ENCODE results near the gene PLD4.

PLD4 gene

GRCh38 chr14:104976198-104977007 is 51.7 kb downstream of the PLD4 start:
- DNase-seq = peak; percentile 84

DNA sequence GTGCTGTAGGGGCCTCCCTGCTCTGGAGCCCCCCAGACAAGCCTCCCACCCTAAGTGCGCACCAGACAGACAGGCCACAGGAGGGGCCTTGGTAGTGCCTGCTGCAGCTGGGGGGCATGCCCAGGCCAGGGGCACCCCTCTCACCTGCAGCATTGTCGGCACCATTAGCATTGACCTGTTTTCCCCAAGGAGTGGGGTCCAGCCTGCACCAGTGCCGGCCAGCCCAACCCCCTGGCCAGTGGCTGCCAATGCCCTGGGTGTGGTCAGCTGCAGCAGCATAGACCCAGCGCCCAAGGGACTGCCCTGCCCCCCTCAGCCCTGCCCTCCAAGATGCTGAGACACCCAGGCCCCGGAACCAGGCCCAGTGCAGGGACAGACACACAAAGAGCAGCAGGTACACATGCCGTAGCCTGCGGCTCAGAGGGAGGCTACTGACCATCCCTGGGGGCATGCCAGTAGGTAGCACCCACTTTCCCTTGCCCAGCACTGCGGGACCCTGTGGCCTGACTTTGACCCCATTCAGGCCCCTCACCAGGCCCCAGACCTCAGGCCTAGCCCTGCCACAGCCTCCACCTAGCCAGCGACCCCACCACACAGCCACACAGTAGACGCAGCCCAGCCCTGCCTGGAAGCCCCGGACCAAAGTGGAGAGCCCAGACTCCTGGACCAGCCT is 52.5 kb downstream of the PLD4 start:
- DNase-seq = no peak

DNA sequence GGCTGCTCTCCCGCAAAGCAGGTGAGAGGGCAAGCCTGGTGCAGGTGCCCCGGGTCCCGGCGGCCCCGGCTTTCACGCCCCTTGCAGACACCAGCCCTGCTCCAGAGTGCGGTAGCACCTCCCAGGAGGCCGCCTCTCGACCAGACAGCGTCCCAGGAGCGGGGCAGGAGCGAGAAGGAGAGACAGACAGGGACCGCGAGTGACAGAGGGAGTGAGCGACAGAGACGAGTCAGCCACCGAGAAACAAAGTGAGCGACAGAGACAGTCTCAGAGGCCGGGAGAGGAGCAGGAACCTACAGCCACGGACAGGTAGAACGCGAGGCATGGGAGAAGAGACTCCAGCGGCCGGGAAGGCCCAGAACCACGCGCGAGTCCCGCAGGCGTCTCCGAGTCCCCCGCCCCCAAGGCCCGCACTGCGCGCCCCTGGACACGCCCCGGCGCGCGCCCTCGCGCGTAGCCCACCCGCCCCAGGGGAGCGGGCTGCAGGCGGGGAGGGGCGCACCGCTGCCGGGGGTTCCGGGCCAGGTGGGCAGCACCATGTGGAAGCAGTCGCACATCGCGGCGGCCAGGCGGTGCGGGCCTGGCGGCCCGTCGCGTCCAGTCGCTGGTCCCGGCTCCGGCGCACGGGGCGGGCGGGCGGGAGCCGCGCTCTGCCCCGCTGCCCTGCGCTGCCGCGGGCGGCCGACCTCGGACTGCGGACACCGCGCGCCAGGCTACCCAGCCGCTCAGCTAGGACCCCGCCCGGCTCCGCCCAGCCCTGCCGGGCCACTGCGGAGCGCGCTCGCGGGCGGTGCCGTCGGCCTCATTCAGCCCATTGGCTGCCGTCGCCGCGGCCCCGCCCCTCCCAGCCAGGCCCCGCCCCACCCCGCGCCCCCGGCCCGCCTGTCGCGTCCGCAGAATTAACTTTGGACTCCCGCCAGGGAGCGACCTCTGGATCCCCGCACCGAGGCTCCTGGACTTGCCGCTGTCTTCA is 53.3 kb downstream of the PLD4 start, which contains the start of gene AHNAK2:
TSS of gene AHNAK2 (minus strand) at position 694 of the 973 bp plus-strand sequence. CDS start at position 557, 137 bp downstream.
- peak; percentile 56 for DNase-seq

DNA sequence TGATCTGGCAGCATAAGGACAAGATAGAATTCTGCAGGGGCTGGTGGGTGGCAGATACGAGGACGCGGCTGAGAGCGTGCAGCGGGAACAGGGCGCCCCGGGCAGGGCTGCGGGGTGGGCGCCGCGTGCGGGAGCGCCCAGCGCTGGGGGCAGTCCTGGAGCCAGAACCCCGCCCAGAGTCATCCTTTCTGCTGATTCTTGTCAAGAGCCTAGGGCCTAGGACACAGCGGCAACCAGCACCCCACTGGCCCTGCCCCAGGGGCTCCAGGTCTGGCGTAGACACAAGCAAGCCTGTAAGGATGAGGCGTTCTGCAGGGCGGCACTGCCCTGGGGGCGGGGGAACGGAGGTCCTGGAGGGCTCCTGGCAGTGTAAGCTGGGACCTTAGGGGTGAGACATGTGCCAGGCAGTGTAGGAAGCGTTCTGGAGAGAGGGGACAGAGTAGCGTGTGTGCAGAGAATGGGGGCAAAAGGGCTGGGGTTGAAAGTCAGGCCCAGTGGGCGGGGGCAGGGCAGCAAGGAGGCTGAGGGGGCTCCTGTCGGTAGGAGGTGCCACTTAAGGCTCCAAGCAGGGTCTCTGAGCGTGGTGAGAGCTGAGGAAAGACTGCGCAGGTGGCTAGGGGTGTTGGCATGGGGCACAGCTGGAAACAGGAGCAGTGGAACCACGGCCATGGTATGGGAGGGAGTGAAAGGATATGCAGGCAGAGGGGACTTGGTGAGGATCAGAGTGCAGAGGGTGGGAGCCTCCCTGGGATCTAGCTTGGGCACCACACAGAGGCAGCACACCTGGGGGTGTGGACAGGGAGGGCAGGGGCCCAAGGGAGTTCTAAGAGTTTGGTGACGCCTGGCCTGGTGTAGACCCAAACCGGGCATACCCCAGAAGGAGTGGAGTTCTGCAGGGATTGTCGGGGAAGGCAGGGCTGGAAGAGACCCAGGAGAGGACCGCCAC is 54.3 kb downstream of the PLD4 start:
- no peak for DNase-seq

DNA sequence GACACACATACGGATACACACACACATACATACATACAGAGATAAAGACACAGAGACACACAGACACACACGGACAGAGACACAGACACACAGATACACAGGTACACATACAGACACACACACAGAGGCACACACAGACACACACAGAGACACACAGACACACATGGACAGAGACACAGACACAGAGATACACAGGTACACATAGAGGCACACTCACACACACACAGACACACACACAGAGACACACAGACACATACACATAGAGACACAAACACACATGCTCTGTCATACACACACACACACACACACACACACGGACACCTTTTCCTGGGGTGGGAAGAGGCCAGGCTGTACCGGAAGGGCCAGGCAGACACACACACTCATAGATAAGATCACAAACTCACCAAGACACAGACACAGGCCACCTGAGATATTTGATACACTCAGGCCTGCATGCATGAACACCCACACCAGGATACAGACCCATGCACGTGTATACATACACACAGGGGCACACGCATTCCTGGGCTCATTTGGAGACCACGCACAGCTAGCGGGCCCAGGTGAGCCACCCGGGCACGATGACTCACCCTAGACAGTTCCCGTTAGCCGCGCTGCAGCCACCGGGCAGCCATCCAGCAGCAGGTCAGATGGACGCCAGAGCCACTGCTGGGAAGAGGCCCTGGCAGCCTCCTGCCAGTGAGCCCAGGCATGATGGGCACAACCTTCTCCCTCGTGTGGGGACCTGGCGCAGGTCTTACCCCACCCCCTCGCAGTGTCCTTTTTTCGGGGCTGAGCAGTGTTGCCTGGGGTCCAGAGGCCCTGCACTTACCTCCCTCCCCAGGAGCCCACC is 55.3 kb downstream of the PLD4 start:
- no peak for DNase-seq

- DNase-seq = no peak
Observed at GRCh38 chr14:104980611-104981531, 56.2 kb downstream of the PLD4 start.

GRCh38 chr14:104981699-104982541 is 57.2 kb downstream of the PLD4 start:
- no peak for DNase-seq

GRCh38 chr14:104982548-104983230 is 58.0 kb downstream of the PLD4 start:
- no peak for DNase-seq

All from CD4-positive, alpha-beta T cell treated with Interferon gamma for 1 hour (primary cell).